GM21786 (cell line): Measurements from ENCODE around the gene S100PBP.
A peak's percentile ranks its signal among the peaks of the same experiment; 100 is the strongest.

Source experiments
- ATAC-seq: cut with Tn5 transposase; IDR thresholded peaks from one replicate; pipeline ENCODE4 v1.9.1; 2021; ENCODE audit not compliant: unreplicated experiment

The S100PBP gene

DNA sequence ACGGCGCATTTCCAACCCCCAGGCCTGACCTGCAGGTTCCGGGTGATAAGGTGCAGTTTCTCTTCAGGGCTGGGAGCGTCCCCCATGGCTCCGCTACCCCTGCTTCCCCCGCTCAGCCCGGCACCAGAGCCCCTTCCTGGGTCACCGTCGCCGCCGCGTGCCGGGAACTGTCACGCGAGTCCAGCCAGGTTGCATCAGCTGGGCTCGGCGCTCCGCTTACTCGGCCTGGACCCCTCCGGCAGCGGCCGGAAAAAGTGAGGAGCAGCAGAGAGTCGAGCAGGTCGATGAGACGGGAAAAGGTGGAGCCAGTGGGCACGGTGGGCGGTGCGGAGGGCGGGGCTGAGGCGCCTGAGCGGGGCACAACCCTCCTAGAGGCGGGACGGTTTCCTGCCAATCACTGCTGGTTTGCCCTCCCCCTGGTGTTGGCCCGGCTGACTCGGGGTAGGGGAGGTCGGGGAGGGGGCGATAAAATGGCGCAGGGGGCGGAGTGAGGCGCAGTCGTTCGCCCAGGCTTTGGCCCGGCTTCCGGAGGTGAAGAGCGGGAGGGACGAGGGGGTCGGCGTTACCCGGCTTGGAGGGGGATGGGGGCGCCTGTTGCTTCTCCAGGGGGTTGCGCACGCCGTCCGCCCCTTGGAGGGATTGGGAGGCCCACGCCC, at the start of gene S100PBP, which contains the start of gene YARS1:
Gene S100PBP (plus strand): TSS at position 495 of the 656 bp plus-strand sequence. CDS start 8,447 bp downstream, outside the sequence.
Gene YARS1 (minus strand): TSS at position 200 of the 656 bp plus-strand sequence. CDS start 114 bp downstream, at position 86.
- ATAC-seq, result peak; percentile 81

DNA sequence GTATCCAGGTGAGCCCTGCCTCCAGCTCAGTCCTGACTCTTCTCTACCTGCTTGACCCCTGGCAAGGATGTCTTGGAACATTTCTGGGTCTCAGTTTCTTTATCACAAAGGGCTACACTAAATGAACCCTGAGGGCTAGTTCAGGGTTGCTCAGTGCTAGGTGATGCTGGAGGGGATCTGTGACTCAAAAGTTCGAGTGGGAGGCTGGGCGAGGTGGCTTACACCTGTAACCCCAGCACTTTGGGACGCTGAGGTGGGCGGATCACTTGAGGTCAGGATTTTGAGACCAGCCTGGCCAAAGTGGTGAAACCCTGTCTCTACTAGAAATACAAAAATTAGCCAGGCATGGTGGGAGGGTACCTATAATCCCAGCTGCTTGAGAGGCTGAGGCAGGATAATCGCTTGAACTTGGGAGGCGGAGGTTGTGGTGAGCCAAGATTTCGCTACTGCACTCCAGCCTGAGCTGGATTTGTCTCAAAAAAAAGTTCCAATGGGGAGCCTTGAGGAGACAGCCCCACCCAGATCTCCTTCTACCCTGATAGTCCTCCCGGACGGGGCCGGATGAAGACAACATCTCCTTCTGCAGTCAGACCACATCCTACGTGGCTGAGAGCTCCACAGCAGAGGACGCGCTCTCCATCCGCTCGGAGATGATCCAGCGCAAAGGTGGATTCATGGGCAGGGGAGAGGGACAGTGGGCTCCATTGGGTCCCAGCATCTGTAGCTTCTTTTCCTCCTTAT, 49.2 kb upstream of the S100PBP start:
- no peak for ATAC-seq

DNA sequence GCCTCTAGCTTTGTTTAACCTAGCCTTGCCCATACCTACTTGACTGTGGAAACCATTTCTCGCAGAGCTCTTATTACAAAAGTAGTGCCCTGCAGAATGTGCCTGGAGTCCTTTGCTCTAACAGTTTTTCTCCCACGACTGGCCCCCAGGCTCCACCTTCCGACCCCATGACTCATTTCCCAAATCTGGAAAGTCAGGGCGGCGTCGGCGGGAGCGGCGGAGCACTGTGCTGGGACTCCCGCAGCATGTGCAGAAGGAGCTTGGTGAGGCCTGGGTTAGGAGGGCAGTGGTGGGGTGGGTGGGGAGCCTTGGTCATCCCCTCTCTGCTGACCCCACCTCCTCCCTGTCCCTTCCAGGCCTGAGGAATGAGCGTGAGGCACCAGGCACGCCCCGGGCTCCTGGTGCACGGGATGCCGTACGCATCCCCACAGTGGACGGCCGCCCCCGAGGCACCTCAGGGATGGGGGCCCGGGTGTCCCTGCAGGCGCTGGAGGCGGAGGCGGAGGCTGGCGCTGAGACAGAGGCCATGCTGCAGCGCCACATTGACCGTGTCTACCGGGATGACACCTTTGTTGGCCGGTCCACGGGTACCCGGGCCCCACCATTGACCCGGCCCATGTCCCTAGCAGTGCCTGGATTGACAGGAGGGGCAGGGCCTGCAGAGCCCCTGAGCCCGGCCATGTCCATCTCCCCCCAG, 47.8 kb upstream of the S100PBP start:
- ATAC-seq, result no peak

DNA sequence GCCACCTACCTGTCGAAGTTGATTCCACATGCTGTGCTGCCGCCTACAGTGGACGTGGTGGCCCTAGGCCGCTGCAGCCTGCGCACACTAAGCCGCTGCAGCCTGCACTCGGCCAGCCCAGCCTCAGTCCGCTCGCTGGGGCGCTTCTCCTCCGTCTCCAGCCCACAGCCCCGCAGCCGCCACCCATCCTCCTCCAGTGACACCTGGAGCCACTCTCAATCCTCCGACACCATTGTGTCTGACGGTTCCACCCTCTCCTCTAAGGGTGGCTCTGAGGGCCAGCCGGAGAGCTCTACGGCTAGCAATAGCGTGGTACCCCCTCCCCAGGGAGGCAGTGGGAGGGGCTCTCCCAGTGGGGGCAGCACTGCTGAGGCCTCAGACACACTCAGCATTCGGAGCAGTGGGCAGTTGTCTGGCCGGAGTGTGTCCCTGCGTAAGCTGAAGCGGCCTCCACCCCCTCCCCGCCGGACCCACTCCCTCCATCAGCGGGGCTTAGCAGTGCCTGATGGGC, 47.2 kb upstream of the S100PBP start:
- no peak for ATAC-seq

DNA sequence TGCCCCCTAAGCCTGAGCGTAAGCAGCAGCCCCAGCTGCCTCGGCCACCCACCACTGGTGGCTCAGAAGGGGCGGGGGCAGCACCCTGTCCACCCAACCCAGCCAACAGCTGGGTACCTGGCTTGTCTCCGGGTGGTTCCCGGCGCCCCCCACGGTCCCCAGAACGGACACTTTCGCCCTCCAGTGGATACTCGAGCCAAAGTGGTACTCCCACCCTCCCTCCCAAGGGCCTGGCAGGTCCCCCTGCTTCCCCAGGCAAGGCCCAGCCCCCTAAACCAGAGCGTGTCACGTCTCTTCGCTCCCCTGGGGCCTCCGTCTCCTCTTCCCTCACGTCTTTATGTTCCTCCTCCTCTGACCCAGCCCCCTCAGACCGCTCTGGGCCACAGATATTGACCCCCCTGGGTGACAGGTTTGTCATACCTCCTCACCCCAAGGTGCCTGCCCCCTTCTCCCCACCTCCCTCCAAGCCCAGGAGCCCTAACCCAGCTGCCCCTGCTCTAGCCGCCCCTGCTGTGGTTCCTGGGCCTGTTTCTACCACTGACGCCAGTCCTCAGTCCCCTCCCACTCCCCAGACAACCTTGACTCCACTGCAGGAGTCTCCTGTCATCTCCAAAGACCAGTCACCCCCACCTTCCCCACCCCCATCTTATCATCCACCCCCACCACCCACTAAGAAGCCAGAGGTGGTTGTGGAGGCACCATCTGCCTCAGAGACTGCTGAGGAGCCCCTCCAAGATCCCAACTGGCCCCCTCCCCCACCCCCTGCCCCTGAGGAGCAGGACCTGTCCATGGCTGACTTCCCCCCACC, 46.5 kb upstream of the S100PBP start:
- ATAC-seq, result no peak

DNA sequence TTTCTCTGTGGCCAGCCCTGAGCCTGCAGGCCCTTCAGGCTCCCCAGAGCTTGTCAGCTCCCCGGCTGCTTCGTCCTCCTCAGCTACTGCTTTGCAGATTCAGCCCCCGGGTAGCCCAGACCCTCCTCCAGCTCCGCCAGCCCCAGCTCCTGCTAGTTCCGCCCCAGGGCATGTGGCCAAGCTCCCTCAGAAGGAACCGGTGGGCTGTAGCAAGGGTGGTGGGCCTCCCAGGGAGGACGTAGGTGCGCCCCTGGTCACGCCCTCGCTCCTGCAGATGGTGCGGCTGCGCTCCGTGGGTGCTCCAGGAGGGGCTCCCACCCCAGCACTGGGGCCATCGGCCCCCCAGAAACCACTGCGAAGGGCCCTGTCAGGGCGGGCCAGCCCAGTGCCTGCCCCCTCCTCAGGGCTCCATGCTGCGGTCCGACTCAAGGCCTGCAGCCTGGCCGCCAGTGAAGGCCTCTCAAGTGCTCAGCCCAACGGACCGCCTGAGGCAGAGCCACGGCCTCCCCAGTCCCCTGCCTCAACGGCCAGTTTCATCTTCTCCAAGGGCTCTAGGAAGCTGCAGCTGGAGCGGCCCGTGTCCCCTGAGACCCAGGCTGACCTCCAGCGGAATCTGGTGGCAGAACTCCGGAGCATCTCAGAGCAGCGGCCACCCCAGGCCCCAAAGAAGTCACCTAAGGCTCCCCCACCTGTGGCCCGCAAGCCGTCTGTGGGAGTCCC, 45.7 kb upstream of the S100PBP start:
- ATAC-seq, result no peak

DNA sequence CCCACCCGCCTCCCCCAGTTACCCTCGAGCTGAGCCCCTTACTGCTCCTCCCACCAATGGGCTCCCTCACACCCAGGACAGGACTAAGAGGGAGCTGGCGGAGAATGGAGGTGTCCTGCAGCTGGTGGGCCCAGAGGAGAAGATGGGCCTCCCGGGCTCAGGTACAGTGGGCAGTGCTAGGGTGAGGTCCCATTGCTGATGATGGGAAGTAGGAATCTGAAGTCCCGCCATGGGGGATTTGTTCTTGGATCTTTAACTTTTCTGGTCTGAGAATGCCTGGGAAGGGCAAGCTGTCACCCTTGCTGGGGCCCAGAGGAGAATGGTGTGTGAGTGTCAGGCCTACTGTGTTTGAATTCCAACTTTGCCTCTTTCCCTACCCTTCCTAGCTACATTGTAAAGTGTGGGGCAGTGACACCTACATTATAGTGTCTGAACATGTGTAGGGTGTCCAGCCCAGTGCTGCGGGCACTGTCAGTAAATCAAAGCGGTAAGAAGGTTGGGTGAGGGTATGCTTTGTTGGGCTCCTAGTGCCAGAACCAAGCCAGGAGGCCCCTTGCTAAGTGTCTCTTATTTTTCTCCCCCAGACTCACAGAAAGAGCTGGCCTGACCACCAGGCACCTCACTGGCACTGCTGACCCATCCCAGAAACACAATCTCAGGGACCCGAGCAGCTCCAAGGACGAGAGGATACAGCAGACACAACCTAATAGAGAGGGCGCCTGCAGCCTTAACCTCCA, 45.0 kb upstream of the S100PBP start:
- ATAC-seq, result no peak

DNA sequence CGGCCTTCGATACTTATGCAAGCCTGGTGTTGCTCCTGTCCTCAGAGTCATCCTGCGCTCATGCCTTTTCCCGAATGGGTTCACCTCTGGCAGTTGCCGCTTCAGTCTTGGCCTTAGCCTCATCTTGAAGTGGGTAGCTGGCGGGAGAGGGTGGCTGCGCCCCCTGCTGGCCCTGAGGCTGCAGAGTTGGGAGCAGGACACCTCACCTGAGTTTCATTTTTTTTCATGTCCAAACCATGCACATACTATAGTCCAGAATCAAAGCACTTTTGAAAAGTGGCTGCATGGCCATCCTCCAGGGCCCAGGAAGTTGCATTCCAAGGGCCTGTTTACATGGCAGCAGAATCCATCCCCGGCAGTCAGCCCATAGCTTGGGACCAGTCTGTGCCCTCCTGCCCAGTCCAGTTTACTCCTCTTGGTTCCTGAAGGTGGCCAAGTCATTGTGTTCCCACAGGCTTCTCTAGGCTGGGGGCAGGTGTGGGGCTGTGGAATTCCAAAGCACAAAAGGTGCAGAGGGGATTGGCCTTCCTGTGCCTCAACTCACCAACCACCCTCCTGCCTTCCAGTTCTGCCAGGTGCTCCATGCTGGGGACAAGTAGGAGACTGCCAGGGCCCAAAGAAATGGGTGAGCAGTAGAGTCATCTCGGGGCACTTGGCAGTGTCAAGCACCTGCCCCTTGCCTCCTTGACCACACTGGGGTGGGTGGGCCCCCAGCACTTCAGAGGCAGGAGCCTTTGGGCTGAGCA, 44.3 kb upstream of the S100PBP start:
- ATAC-seq, result no peak

DNA sequence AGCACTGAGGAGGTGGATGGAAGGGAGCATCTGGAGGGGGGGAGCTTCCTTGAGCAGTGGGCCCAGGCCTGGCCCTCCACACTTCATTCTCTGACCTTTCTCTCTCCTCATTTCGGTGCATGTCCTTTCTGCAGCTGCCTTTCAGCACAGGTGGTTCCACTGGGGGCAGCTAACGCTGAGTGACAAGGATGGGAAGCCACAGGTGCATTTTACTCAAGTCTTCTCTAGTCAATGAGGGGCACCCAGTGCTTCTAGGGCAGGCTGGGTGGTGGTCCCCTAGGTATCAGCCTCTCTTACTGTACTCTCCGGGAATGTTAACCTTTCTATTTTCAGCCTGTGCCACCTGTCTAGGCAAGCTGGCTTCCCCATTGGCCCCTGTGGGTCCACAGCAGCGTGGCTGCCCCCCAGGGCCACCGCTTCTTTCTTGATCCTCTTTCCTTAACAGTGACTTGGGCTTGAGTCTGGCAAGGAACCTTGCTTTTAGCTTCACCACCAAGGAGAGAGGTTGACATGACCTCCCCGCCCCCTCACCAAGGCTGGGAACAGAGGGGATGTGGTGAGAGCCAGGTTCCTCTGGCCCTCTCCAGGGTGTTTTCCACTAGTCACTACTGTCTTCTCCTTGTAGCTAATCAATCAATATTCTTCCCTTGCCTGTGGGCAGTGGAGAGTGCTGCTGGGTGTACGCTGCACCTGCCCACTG, 43.5 kb upstream of the S100PBP start:
- ATAC-seq, result no peak

DNA sequence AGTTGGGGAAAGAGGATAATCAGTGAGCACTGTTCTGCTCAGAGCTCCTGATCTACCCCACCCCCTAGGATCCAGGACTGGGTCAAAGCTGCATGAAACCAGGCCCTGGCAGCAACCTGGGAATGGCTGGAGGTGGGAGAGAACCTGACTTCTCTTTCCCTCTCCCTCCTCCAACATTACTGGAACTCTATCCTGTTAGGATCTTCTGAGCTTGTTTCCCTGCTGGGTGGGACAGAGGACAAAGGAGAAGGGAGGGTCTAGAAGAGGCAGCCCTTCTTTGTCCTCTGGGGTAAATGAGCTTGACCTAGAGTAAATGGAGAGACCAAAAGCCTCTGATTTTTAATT, 43.0 kb upstream of the S100PBP start:
- no peak for ATAC-seq

DNA sequence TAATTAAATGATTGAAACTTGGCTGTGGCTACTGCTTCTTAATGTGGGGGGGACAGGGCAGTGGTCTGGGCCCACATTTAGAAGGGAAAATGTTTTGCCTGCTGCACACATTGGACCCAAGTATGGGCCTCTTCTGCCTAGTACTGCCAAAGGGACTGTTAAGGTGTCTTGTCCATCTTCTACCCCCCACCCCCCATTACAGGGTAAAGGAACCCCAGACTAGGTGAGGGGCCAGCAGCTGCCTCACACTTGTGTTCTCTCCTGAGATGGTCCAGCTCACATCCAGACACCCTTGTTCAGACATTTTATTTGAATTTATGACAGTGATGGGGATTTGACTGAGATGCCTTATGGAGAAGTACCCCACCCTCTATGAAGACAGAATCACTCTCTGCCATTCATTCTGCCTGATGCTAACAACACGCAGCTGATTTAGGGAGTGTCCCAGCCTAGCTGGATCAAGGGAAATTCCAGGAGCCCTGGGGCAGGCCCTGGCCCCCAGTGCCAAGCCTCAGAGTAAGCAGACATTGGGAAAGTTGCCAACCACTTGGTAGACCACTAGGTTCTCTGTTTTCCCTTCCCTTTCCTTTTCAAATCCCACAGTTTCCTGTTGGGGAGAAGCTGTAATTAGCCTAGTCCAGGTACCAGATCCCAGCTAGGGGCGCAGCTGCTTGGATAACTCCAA, 42.4 kb upstream of the S100PBP start:
- ATAC-seq, result no peak

DNA sequence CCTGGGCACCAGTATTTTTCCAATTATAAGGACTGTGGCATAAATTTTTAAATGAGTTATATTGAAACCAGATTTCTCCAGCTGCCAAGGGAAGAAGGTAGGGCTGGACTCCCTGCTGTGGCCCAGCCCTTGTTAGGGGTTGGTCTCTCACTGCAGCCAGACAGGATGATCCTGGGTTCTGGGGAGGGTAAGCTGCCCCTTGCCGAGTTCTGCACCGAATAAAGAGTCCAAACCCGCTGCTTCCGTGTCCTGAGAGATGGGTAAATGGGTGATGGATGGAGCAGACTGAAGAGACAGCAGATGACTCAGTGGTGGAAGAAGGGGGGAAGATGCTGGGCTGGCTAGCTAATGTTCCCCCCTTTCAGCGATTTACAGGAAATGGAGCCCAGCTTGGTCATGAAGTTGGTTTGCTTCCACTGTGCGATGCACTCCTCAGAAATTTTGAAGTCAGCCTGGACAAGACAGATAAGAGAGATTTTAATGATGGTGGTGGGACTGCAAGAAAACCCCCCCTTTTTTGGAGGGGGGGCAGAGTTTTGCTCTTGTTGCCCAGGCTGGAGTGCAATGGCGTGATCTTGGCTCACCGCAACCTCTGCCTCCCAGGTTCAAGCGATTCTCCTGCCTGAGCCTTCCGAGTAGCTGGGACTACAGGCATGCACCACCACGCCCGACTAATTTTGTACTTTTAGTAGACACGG, 41.7 kb upstream of the S100PBP start:
- ATAC-seq, result no peak

DNA sequence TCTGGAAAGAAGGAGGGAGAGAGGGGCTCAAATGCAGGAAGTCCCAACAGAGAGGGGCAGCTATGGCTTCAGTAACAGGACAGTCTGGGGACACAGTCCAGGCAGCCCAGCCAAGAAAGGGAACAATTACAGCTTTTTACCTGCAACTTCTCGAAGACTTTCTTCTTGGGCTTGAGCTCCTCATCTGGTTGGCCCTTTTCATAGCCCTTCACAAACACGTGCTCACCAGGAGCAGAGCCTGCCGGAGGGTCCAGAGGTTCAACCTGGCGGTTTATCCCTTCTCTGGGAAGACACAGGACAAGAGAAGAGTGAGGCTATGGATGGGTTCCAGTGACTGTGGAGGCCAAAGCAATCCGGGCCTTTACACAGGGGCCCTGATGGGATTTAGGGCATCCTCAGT, 38.2 kb upstream of the S100PBP start:
- ATAC-seq, result no peak

DNA sequence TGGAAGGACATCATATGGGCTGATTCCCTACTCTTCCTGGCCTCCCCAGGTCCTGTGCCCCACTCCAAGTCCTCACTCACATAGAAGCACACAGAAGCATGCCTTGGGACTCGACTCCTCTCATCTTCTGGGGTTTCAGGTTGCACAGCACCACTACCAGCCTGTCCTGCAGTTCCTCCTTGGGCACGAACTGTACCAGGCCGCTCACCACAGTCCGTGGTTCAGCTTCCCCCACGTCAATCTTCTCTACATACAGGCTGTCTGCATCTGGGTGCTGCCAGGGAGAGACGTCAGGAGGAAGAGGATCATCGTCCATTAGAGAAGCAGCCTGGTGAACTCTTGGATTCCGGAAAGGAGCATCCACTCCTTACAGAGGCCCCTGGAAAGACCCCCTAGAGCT, 37.4 kb upstream of the S100PBP start:
- no peak for ATAC-seq

DNA sequence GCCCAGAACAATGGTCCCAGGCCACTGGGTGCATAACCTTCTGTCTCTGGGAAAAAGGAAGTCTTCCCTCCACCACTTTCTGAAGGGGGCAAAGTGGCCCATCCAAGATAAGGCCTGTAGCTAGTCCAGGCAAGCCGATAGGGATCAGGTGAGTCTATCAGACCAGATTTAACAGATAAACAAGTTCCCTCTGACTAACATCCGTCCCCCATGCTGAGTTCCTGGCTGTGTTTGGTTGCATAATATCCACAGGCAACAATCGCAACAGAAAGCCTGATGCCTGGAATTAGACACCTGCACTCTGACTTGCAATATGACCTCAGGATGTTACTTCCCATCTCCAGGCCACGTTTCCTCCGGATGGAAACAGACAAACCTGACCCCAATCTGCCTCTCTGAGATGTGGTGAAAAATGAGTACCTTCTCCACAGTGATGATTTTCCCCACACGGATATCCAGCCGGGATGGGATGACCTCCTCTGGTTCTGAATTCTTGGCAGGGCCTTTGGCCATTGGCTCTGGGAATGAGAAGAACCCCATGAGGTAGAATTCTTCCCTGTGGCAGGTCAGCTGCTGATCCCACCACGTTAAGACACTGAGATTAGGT, 36.7 kb upstream of the S100PBP start:
- no peak for ATAC-seq

DNA sequence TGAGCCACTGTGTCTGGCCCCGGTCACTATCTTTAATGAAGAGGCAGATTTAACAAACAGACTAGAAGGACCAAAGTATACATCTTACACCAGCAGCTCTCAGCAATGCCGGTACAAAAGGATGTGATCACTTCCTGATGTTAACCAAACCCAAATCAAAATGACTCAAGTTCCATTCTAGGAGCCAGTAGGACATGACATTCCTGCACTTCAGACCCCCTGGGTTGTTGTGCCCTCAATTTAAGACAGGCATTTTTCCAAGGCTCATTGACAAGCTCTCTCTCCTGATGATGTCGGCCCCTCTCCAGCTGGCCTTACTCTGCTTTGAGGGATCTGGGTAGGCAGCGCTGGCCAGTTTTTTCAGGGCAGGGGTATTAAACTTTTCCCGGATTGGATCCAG, 35.4 kb upstream of the S100PBP start:
- no peak for ATAC-seq

DNA sequence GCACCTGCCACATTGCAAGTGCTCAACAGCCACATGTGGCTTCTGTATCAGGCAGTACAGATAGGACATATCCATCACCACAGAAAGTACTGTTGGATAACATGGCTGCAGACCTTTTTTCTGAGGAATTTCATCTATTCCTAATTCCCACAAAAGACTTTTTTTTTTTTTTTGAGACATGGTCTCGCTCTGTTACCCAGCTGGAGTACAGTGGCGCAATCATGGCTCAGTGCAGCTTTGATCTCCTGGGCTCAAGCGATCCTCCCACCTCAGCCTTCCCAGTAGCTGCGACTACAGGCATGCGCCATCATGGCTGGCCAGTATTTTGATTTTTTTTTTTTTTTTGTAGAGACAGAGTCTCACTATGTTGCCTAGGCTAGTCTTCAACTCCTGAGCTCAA, 33.6 kb upstream of the S100PBP start:
- ATAC-seq, result no peak
